Suprapubic skin (tissue), 3 donors: ENCODE measurements around the gene MRPL12.

Experiments used
- EP300 ChIP-seq: sonication (generic); formaldehyde crosslinking; IDR thresholded peaks from one replicate; pipeline ENCODE4 v1.6.1; 2017; ENCODE audit warnings: antibody characterized with exemption
- POLR2A ChIP-seq, 2 donors: fragments of 450-650 bp; IDR thresholded peaks; one replicate each; pipeline ENCODE4 v1.6.1; 2017; ENCODE audit warnings: antibody characterized with exemption in 2 of 2, mild to moderate bottlenecking in 2 of 2, moderate library complexity in 2 of 2
- TF ChIP-seq, protein P1 (sequence below), 2 donors: fragments of 200-600 bp in 1 of 2; fragments of 450-650 bp in 1 of 2; sonication (generic) in 1 of 2; IDR thresholded peaks; one replicate each; pipeline ENCODE4 v1.5.1; 2016 to 2019; ENCODE audit warnings: antibody characterized with exemption in 2 of 2, mild to moderate bottlenecking in 1 of 2, moderate library complexity in 1 of 2

DNA sequence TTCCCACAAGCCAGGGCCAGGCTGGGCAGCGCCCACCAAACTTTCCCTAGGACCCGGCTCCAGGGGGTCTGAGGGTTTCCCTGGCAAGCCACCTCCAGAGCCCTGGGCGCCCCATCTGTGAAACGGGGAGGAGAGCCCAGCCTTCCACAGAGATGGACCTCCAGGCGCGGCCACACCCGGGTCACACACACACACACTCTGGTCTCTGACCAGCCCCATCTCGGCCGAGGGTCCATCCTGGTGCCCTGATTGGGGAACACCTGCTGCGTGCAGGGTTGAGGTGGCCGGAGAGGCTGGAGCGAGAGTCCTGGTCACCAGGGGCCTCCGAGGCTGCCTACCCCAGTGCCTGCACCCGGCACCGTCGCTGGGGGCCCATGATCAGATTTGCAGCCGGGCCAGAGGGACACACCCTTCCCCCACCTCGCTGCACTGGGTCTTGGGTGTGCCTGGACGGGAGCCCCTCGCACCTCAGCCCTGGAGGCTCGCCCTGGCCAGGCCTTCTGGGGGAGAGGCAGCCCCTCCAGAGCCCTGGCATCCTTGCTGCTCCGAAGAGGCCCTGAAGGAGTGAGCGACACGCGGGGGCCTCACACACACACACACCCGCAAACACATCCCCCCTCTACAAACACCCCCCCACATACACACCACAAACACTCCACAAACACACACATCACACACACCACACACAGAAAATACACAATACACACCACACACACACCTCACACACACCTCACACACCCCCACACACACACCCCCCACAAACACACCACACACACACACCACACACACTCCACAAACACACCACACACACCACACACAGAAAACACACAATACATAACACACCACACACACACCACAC lies 38.7 kb downstream of the MRPL12 start:
- TF ChIP-seq, protein P1, sequence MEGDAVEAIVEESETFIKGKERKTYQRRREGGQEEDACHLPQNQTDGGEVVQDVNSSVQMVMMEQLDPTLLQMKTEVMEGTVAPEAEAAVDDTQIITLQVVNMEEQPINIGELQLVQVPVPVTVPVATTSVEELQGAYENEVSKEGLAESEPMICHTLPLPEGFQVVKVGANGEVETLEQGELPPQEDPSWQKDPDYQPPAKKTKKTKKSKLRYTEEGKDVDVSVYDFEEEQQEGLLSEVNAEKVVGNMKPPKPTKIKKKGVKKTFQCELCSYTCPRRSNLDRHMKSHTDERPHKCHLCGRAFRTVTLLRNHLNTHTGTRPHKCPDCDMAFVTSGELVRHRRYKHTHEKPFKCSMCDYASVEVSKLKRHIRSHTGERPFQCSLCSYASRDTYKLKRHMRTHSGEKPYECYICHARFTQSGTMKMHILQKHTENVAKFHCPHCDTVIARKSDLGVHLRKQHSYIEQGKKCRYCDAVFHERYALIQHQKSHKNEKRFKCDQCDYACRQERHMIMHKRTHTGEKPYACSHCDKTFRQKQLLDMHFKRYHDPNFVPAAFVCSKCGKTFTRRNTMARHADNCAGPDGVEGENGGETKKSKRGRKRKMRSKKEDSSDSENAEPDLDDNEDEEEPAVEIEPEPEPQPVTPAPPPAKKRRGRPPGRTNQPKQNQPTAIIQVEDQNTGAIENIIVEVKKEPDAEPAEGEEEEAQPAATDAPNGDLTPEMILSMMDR (IDR thresholded peaks at IDR 0.05) = no peak
- TF ChIP-seq POLR2A (IDR thresholded peaks at IDR 0.05) (no peak), EP300 (no peak)
